Measurements from ENCODE around the gene PARN.

GRCh38 chr16:14511800-14512135, 118.3 kb downstream of the PARN start:
- TF ChIP-seq SNAI2 (CRISPR knock-in tag; IDR thresholded peaks at IDR 0.05), result no peak
- no peak for TF ChIP-seq ZFP3 (CRISPR knock-in tag; IDR thresholded peaks at IDR 0.05)
- no peak for TF ChIP-seq PPARA (CRISPR knock-in tag; IDR thresholded peaks at IDR 0.05; ENCODE audit: borderline replicate concordance)
- no peak for TF ChIP-seq CREB5 (CRISPR knock-in tag; IDR thresholded peaks at IDR 0.05; ENCODE audit: low read depth)
- TF ChIP-seq ISL1 (CRISPR knock-in tag; IDR thresholded peaks at IDR 0.05), result no peak
- no peak for TF ChIP-seq ZNF70 (CRISPR knock-in tag; IDR thresholded peaks at IDR 0.05)
- TF ChIP-seq BACH2 (CRISPR knock-in tag; IDR thresholded peaks at IDR 0.05; ENCODE audit: borderline replicate concordance), result no peak

Data from SK-N-SH treated with all-trans-retinoic acid at 6 μM for 48 hours (cell line).